CD4-positive, alpha-beta T cell treated with Interleukin-15 for 4 hours (primary cell): Measurements from ENCODE around the gene CERT1.

Experiments used
- DNase-seq: peaks from one replicate; pipeline ENCODE4 v3.0.0-alpha.2; 2020; ENCODE audit warnings: low spot score

CERT1 gene

GRCh38 chr5:75387806-75388205 lies 123.6 kb downstream of the CERT1 start:
- no peak for DNase-seq

DNA sequence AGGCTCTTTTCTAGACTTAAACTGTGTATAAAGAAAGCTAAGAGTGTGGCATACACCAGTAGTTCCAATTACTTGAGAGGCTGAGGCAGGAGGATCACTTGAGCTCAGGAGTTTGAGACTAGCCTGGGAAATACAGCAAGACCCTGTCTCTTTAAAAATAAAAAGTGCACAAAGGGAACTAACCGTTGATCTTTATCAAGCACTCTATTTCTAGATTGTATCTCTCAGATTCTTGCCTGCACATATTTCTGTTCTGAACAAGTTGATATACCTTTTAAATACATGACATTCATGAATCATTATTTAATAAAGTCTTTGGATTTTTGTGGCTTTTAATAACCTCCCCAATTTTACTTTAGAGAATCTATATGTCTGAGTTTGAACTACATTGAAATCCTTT lies 127.2 kb downstream of the CERT1 start:
- no peak for DNase-seq

DNA sequence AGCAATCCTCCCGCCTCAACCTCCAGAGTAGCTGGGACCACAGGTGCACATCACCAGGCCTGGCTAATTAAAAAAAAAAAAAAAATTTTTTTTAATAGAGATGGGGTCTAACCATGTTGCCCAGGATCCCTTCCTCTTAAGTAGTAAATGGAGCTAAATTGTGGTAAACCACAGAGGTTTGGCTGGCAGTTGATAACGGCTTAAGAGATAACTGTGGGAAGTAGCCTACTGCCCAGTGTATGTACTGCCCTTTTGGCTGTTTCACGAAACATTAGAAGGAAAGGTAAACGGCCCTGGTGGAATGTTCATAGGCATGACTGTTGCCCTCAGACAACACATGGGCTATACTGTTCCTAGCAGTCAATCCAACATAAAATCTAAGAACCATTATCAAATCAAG lies 130.0 kb downstream of the CERT1 start:
- no peak for DNase-seq

GRCh38 chr5:75380099-75380498 lies 131.3 kb downstream of the CERT1 start:
- DNase-seq: no peak

GRCh38 chr5:75375414-75375813 lies 136.0 kb downstream of the CERT1 start:
- no peak for DNase-seq

- no peak for DNase-seq
Measured at GRCh38 chr5:75374394-75374814, 137.0 kb downstream of the CERT1 start.

DNA sequence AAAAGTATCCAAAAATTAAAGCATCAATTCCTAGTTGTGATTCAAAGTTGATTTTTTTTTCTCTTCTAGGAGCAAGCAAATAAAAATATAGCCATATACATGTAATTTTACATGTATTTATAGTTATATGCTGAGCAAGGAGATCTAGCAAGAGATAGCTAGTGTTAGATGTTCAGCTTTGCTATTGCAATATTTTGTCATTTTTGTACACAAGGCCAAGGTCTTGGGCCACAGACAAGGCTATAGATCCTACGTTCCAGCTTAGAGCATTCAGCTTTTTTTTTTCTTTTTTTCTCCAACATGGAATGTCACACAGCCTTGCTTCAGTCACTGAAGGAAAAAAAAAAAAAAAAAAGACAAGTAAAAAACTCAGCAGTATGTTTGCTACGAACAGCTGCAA lies 137.6 kb downstream of the CERT1 start:
- no peak for DNase-seq

DNA sequence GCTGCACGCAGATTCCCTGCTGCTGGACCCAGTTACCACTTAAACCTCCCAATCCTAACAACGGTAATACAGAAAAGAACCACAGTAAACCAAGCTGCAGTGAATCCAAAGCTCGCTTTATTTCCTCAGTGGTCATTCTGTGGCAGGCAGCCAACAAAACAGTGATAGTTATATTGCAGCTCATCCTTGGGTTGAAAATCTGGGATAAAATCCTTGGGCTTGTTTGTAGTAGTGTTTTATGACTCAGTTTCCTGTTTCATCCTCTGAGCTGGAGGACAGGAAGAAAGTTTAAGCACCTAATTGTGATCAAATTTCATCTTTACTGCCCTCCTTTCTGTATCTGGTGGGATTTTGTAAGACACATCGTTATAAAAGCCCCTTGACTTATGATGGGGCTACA lies 143.0 kb downstream of the CERT1 start:
- no peak for DNase-seq

DNA sequence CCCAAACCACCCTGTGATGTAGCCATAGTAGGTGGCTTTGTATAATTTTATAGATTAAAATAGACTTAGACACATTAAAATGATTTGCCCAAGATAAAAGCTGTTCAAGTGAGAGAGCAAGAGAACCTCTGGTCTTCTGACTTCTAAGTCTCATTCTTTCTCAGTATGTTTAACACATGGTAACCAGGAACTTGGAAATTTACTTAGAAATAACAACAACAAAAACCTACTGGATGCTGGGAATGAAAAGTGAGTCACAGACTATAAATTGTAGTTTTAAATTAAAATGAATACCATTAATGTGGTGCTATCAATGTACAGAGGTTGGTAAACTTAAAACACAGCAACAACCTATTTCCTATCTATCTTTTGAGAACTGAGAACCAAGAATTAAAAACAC lies 144.0 kb downstream of the CERT1 start:
- DNase-seq: no peak

DNA sequence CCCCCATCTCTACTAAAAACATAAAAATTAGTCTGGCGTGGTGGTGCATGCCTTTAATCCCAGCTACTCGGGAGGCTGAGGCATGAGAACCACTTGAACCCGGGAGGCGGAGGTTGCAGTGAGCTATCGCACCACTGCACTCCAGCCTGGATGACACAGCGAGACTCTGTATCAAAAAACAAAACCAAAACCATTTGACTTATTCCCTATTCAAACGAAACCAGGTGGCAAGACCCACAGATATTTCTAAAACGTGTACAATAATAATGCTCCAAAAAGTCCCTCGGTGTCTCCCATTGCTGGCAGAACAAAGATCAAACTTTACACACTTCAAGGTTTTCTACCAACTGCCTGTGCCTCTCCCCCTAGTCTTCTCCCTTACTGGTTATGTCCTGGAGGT lies 144.6 kb downstream of the CERT1 start:
- no peak for DNase-seq

GRCh38 chr5:75365740-75366139 lies 145.7 kb downstream of the CERT1 start:
- DNase-seq: no peak

DNA sequence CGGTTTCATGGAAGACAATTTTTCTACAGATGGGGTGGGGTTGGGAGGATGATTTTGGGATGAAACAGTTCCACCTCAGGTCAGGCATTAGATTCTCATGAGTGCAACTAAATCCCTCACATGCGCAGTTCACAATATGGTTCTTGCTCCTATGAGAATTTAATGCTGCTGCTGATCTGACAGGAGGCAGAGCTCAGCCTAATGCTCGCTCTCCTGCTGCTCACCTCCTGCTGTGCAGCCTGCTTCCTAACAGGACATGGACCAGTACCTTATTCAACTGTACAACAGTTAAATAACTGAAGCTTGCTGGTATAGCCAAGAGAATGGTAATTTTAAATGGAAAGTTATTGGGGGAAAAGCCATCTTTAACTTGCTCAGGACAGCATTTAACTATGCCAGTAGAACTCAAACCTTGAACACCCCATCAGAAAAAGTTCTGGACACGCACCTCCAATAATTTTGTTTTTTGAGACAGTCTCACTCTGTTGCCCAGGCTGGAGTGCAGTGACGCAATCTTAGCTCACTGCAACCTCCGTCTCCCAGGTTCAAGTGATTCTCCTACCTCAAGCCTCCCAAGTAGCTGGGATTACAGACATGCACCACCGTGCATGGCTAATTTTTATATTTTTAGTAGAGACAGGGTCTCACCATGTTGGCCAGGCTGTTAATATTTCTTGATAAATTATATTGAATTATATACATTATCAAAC lies 146.7 kb downstream of the CERT1 start:
- no peak for DNase-seq

DNA sequence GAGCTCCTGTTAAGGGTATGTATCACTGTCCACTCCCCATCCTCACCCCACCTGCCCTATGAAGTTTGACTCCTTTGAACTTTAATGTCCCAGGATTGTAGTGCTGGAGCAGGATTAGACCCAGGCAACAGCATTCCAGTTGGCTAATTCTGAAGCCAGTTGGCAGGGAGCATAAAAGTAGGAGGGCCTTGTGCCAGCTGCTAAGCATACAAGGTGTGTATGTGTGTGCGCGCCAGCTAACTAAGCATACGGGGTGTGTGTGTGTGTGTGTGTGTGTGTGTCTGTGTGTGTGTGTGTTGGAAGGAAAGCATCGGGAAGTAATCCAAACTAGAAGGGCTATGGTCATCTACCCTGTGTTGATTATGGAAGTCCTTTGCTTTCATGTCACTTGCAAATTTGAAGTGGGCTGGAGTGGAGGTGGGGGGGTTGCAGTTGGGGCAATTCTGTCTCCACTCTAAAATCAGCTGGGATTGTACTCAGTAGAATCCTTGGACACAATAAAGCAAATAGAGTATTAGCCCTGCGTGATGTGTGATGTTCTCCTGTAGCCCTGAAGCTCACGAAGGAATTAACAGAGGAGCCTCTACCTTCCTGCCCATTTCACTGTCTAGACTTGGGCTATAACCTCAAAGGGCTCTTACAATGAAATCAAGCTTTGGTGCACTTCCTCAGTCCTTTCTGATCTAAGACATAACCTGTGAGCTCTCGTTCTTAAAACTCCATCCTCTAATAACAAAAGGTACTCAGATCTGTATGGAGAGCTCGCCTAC lies 147.5 kb downstream of the CERT1 start:
- no peak for DNase-seq

DNA sequence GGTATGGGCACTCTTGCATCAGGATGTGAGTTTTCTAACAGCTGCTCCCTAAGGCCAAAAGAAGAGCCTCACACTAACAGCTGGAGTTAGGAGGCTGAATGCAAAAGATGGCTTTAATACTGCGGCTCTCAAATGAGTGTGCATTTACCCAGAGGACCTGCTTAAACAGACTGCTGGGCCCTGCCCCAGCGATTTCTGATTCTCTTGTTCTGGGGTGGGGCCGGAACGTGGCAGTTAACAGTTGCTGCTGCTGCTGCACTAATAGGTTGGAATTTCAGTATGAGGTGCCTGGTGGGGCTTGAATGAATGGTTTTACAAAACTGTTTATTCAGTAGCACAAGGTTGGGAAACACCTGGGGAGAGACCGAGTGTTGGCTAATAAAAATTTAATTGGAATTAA lies 148.3 kb downstream of the CERT1 start:
- DNase-seq: no peak

DNA sequence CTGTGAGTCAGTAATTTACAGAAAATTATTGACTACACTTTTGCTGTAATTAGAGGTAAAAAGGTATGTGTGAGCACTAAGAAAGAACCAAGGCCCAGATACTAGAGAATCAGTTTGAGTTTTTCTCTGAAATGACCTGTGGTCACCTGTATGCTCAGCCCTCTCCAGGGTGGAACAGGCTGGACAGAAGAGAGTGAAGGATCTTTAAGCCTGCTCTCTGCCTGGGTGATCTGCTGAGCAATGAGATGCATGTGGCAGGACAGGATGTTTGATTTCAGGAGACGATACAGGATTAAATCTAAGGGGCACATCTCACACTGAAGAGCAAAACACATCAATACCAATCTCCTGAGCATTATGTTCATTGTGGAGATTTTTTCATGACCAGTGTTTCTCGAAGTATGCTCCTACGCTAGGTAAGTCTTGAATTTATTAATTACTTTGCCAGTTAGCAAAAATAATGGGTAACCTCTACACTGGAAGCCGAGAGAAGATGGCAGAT lies 148.9 kb downstream of the CERT1 start:
- no peak for DNase-seq

DNA sequence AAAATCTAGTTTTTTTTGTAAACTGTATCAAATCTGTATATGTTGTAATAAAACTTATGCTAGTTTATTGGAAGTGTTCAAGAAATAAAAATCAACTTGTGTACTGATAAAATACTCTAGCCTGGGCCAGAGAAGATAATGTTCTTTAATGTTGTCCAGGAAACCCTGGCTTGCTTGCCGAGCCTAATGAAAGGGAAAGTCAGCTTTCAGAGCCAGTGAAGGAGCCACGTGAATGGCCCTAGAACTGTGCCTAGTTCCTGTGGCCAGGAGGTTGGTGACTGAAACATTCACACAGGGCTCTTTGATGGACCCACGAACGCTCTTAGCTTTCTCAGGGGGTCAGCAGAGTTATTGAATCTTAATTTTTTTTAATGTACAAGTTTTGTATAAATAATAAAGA lies 150.1 kb downstream of the CERT1 start:
- no peak for DNase-seq

DNA sequence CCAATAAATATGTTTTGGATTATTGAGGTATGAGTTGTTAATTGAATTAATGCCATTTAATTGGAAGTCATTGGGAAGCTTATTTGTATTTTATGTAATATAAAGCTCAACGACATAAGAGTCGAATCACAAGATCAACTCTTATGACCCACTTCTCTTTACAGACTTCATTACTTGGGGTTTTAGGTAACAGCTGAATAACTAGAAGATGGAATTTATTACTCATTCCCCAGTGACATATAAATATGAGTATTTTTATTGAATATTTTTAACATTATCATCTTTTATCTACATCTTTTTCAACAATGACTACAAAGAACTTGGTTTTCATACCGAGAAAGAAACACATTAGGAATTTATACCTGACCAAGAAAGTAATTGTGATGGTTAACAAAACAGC lies 153.3 kb downstream of the CERT1 start:
- DNase-seq: no peak

DNA sequence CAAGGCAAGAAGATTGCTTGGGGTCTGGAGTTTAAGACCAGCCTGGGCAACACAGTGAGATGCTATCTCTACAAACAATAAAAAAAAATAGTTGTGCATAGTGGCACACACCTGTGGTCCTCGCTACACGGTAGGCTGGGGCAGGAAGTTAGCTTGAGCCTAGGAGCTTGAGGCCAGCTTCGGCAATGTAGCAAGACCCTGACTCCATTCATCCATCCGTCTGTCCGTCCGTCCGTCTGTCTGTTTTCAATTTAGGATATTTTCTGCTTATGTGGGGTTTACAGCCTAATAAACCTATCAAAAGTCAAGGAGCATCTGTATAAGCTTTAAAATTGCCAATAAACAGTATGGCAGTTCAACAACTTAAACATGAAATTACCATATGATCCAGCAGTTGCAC lies 154.7 kb downstream of the CERT1 start:
- DNase-seq: no peak

- no peak for DNase-seq
Measured at GRCh38 chr5:75355236-75355635, 156.2 kb downstream of the CERT1 start.

DNA sequence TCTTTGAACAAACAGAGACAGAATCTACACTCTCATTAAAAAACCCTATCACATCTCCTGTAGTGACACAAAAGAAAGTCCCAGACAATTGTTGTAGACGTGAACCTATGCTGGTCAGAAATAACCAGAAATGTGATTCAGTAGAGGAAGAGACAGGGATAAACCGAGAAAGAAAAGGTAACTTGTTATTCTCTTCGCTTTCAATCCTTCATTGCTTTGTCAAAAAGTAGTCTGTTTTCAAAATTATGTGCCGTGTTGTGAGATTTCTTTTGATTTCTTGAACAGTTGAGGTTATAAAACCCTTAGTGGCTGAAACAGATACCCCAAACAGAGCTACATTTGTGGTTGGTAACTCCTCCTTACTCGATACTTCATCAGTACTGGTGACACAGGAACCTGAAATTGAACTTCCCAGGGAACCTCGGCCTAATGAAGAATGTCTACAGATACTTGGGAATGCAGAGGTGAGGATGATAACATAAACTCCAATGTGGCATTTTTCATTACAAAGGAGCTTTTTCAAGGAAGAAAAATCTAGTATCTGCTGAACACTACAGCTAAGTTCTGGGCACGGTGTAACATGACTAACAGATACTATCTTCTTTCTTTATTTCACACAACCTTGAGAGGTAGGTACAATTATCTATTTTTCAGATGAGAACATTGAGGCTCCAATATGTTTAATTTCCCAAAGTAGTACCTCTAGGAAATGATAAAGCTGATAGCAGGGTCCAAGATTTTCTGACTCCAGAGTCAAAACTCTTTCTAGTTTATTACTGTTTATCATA lies 160.1 kb downstream of the CERT1 start:
- no peak for DNase-seq

GRCh38 chr5:75349663-75350062 lies 161.8 kb downstream of the CERT1 start:
- DNase-seq: no peak

DNA sequence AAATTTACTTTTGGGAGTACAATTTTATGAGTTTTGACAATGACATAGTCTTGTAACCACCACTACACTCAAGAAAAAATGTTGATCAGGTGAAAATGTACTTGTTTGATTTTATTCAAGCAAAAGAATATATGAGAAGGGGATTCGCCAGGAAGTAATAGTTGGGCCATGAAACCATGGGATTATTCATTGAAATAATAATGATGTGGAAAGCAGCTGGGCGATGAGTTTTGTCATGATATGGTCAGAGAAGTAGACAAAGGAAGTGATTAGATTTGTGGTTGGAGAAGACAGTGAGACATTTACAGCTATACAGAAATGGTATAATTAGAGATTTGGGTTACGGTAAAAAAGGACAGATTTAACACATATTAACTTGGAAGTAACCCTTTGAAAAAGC lies 163.2 kb downstream of the CERT1 start:
- DNase-seq: no peak

GRCh38 chr5:75342836-75343235 lies 168.6 kb downstream of the CERT1 start:
- DNase-seq: no peak
